HG03159 (cell line): ENCODE data around the gene OR2W1.

ENCODE experiments used
- ATAC-seq: cut with Tn5 transposase; IDR thresholded peaks from one replicate; pipeline ENCODE4 v1.9.1; 2021; ENCODE audit warnings: mild to moderate bottlenecking, moderate library complexity; ENCODE audit not compliant: unreplicated experiment

The OR2W1 gene, protein sequence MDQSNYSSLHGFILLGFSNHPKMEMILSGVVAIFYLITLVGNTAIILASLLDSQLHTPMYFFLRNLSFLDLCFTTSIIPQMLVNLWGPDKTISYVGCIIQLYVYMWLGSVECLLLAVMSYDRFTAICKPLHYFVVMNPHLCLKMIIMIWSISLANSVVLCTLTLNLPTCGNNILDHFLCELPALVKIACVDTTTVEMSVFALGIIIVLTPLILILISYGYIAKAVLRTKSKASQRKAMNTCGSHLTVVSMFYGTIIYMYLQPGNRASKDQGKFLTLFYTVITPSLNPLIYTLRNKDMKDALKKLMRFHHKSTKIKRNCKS

DNA sequence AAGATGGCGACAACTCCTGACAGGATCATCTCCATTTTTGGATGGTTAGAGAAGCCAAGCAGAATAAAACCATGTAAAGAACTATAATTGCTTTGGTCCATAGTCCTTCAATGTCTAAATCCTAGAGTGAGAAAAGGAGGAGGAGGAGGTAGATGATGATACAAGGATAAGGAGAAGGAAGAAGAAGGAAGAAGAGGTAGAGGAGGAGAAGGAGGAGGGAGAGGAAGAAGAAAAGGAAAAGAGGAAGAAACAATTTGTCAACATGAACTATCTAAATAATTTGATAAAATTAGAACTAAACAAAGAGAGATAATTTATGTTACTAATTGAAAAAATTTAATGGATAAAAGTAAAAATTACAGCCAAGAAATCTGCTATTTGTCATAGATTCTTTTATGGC lies at the start of gene OR2W1:
Gene OR2W1, minus strand, starts transcription at position 101 of the 400 bp plus-strand sequence. Its CDS starts 0 bp downstream, at position 101.
- no peak for ATAC-seq

DNA sequence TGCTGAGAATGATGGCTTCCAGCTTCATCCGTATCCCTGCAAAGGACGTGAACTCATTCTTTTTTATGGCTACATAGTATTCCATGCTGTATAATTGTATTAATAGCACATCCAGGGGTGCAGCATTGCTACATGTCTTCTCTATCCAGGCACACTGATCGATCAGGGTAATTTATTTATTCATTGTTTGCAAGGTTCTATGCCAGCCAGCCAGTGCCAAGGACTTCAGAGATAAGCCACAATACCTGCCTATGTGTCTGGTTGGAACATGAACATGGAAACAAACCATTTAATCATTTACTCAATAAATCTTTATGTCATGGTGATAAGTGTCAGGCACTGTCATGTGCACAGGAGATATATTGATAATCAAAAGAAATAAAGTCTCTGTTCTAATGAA lies 48.0 kb upstream of the OR2W1 start:
- no peak for ATAC-seq

DNA sequence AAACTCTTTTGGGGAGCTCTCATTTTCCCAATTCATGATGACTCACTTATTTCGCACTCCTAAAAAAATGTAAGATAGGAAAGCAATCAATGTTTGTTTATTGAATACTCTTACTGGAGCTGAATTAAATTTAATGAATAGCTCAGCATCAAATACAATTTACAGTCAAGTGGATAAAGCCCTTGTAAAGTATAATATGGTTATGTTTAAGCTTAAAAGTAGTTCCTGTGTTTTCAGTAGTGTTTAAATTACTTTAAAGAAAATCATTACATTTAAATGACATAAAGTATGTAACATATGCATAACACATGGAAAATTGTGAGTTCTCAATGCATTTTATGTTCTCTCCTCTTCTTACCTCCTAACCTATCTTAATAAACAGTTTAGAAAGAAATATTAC lies 42.2 kb upstream of the OR2W1 start, which contains the start of gene OR2B3:
Gene OR2B3, minus strand, starts transcription at position 101 of the 400 bp plus-strand sequence. Its CDS starts 65 bp downstream, at position 36.
- ATAC-seq = no peak

DNA sequence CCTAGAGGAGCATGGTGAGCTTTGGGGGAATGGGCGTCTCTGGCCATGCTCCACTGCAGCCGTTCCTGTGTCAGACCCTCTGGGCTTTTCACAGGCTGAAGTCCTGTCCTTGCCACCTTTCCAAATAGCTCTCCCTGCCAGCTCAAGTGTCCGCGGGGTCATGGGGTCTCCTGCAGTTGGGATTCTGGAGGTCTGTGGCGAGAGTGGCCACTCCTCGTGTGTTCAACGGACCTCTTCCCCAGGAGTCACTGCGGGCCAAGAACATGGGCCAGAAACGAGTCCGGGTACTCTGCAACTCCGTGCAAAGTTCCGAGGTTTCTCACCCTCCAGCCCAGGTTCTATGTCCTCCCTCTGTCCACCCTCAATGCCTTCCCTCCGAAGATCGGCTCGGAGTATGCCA lies 37.5 kb upstream of the OR2W1 start:
- no peak for ATAC-seq

DNA sequence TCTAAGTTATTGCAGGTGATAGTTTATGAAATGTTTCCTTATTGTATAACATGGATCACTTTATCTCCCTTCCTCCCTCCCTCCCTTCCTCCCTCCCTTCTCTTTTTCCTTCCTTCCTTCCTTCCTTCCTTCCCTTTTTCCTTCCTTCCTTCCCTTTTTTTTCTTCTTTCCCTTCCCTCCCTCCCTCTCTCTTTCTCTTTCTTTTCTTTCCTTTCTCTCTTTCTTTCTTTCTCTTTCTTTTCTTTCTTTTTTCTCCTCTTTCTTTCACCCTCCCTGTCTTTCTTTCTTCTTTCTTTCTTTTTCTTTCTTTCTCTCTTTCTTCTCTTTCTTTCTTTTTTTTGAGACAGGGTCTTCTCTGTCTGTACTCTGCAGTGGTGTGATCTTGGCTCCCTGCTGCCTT lies 36.3 kb upstream of the OR2W1 start:
- no peak for ATAC-seq

DNA sequence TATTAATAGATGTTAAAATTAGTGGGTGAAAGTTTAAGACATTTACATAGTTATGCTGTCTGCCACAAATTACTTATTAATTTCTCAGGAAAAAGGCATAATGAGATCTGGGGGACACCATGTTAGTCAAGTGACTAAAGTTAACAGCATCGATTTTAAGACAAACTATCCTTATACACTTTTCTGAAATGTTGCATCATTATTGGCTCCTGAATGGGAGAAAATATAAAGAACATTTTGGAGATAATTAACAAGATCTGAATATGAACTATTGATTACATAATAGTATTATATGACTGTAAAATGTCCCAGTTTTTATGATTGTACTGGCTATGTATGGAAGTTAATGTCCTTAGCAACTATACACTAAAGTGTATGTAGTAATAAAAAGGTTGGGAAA lies 34.2 kb upstream of the OR2W1 start:
- ATAC-seq = no peak

DNA sequence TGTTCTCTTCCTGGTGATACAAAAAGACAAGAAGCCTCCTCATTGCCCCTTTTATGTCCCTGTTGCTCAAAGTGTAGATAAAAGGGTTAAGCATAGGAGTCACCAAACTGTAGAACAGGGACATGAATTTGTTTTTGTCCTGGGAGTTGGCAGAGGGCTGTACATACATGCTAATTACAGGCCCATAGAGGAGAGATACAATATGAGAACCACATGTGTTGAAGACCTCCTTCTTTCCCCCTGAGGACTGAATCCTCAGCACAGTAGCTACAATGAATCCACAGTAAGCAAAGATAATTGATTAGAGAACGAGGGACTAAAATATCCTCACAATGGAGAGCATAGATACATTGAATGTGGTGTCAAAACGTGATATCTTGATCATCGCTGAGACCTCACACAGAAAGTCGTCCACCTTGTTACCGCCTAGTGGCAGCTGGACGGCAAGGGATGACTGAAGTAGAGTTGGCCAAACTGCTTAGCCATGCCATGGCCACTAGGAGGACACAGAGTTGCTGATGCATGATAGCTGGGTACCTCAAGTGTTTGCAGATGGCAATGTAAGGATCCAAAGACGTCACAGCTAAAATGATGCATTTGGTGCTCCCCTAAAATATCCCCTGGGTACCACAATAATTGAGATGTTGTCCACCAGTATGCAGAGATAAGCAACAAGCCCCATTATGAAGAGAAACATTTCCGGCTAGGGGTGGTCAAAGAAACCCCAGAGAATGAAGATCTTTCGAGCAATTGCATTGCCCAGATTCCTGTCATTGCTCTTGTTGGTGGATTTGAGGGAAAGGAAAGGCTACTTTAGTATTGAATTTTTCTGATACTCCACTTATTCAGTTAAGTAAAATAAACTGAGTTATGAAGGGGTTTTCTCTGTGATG lies 27.1 kb upstream of the OR2W1 start:
- ATAC-seq = peak; percentile 82

DNA sequence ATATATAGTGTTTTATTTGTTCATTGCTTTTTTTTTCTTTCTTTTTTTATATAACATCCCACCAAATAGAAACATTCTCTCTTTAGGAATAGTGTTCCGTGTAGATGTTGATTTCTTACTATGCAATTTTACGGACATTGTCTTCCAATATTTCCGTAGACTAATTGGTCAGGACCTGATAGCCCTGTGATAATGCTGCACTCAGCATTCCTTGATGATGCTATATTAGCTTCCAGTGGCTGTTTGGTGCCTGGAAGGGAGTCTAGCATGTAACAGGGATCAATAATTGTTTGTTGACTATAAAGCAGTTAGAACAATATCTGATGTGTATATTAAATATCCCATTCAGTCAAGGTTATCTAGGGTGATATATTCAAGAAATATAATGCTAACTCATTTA lies 6.7 kb upstream of the OR2W1 start:
- no peak for ATAC-seq

DNA sequence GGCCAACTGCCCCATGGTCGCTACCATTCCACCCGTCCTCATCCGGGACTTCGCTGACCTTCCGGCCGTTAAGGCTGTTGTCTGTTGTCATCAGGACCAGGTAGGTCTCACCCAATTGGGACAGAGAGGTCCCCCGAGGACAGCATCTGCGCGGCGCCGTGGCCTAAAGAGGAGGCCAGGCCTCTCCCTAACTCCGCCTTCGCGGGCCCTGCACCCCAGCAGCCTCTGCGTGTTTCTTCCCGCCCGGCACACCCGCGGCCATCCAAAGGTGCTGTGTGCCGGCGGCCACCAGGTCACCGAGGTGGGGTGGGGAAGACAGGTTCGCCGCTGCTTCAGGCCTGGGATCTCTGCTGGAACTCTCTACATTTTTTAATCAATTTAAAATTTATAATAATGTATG lies 9.0 kb downstream of the OR2W1 start:
- ATAC-seq = no peak

DNA sequence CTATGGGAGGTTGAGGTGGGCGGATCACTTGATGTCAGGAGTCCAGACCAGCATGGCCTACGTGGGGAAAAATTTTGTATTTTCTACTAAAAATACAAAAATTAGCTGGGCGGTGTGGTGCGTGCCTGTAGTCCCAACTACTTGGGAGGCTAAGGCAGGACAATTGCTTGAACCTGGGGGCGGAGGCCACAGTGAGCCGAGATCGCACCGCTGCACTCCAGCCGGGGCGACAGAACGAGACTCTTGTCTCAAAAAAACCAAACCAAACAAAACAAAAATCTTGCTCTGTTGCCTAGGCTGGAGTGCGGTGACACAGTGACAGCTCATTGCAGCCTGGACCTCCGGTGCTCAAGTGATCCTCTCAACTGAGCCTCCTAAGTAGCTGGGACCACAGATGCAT lies 16.2 kb downstream of the OR2W1 start:
- no peak for ATAC-seq

DNA sequence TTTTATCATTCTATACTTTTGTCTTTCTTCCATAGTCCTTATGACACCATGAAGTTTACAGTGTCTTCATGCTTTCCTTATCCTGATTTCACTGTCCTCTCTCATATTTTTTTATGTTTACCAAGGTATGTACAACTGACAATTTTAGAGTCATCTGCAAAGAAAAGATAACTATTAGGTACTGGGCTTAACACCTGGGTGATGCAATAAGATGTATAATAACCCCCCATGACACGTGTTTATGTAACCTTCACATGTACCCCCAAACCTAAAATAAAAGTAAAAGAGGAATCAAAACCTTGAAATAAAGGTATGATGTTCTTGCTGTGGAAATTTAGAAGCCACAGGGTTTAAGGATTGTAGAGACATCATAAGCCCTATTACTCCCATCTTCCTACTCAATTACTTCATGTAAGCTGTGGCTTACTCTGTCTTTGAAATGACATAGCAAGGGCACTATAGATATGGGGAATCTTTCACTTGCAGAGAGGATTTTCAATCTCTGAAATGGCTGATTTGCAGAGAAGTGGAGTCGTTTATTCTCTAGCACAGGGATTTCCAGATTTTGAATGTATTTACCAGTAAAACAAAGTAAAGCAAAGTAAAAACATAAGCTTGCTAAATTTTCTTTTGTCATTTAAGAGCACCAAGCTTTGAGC lies 18.9 kb downstream of the OR2W1 start:
- no peak for ATAC-seq

DNA sequence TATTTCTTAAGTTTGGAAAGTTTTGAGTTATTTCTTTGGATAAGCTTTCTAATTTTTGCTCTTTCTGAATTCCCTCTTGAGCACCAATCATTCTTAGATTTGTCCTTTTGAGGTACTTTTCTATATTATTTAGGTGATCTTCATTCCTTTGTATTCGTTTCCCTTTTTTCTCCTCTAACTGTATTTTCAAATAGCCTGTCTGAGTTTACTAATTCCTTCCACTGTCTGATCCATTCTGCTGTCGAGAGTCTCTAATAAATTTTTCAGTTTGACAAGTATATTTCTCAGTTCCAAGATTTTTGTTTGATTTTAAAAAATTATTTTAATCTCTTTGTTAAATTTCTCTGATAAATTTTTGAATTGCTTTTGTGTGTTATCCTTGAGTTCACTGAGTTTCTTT lies 23.5 kb downstream of the OR2W1 start:
- no peak for ATAC-seq

DNA sequence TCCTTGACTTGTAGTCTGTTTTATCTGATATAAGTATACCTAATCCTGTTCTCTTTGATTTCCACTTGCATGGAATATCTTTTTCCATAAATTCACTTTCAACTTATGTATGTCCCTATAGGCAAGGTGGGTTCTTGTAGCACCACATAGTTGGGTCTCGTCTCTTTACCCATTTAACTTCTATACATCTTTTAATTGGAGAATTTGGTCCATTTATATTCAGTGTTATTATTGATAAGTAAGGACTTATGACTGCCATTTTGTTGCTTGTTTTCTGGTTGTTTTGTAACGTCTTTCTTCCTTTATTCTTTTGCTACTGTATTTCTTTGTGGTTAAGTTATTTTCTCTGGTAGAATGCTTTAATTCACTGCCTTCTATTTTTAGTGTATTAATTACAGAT lies 25.3 kb downstream of the OR2W1 start:
- ATAC-seq = no peak

DNA sequence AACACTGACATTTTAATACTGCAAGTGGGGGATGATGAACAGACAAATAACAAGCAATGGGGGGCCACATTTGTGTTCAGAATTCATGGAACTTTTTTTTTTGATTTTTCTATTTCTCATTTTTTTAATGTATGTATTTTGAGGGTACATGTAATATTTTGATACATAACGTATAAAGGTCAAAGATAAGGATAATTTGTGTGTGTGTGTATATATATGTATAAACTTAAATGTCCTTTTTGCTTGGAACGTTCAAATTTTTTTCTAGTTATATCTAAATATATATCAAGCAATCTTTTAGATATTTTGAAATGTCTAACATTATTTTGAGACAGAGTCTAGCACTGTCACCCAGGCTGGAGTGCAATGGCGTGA lies 27.6 kb downstream of the OR2W1 start:
- no peak for ATAC-seq

DNA sequence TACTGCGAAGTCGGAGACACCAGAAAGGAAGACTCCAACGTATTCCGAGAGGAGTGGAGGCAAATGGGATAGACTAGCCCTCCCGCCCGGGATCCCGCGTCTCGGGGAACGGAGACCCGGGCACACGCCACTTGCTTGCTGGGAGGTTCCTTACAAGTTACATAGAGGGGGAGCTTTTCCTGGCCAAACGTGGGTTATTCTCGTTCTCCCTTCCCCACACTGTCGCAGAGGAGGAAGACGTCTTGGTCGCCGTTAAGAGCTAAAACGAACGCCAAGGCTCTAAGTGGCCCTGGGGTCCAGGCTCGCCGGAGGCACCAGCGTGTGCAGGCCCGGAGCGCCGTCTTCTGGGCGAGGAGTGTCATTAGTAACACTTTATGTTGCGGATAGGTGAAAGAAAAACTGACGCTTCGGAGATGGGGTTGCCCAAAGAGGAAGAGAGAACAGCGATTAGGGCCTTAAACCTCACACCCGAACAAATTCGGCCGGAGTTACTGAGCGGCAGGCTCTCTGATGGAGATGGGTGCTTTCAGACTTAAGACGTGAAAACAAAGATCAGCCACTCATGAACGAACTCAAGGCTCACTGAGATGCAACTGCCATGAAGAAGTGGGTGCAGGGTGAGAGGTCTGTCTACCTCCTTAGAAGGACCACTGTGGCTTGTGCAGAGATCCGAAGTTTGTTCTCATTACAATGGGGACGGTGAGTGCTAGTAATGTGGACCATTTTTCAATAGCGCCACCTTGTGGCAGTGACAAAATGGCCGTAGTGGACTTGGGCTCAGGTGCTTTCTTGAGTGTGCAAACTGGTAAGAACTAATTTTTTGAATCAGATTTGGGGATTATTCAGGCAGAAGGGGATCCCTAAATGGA lies 28.2 kb downstream of the OR2W1 start:
- peak; percentile 82 for ATAC-seq

DNA sequence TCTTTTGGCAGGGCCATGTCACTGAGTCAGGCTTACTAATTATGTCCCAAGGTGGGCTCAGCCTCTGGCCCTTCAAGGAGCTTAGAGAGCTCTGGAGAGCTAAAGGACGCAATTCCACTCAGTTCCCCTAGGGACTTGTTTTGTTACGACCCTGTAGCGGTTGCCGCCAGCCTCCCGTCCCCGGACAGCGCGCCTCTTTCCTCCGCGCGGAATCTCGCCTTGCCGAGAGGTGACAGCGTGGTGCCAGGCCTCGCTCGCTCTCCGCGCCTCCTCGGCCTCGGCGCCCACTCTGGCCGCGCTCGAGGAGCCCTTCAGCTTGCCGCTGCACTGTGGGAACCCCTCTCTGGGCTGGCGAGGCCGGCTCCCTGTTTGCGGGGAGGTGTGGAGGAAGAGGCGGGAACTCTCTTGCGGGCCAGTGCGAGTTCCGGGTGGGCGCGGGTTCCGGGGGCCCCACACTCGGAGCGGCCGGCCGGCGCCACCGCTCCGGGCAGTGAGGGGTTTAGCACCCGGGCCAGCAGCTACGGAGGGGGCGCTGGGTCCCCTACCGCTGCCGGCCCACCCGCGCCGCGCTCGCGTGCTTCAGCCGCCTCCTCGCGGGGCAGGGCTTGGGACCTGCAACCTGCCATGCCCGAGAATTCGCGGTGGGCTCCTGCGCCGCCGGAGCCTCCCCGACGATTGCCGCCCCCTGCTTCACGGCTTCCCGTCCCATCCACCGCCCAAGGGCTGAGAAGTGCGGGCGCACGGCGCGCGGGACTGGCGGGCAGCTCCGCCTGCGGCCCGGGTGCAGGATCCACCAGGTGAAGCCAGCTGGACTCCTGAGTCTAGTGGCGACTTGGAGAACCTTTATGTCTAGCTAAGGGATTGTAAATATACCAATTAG lies 30.0 kb downstream of the OR2W1 start:
- ATAC-seq = no peak

DNA sequence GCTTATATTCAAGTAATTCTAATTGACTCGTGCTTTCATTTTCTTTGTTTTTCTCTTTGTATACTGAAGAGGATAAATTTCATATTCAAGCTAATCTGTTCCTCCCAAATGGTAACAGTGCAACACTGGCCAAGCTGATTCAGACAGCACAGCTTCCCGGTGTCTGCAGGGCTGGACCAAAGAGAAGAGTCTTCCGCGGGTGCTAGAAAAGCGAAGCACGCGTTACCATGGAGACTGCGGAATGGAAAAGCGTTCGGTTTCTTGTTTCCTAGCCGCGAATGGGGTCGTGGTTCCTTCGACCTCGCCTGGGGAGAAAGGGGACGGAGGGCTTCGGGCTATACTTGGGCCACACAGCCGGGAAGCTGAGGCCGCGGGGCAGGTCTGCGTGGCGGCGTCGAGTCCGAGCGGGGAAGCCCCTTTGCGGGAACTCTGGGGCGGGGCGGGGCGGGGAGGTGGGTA lies 33.7 kb downstream of the OR2W1 start:
- ATAC-seq = no peak

DNA sequence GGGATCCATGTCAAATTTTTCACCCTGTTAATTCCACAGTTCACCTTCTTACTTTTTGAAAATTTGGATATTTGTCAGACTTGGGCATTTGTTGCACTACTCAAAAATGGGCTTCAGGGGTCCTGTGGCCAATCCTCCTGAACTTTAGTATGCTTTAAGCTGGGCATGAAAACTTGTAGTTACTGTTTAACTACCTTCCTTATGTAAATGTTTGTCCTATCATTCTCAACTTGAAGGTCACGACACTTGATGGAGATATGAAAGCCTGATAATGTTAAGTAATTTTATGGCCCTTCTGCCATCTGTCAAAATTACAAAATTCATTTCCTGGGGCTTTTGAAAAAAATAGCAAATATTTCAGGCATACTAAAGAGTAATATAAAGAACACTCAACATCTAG lies 35.6 kb downstream of the OR2W1 start:
- no peak for ATAC-seq

DNA sequence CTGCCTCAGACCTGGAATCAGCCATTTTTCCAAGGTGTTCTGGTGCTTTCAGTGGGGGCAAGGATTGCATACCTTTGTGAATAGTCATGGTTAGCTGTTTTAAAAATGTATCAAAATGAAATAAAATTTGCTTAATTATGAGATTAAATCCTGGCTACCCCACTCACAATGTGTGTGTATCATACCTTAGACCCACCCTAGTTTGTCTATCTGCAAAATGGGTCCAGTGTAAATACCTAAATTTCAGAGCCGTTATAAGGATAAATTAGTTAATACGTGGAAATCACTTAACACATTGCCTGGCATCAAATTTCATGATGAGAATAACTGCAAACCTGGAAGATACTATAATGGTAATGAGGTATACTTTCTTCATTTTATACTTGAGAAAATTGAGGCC lies 36.9 kb downstream of the OR2W1 start:
- no peak for ATAC-seq
